GM21390 (cell line): ENCODE results near the gene GEN1.
A peak's percentile ranks its signal among the peaks of the same experiment; 100 is the strongest.
"Not testable (repeated sequence)": the region's sequence is repeated elsewhere in the genome, so short reads cannot be mapped to it uniquely, and the experiment has no call there.

Source experiments
- ATAC-seq: cut with Tn5 transposase; IDR thresholded peaks from one replicate; pipeline ENCODE4 v1.9.1; 2021; ENCODE audit not compliant: unreplicated experiment

Gene GEN1

GRCh38 chr2:17821535-17822444, 67.9 kb downstream of the GEN1 start:
- peak; percentile 59 for ATAC-seq

- peak; percentile 65 for ATAC-seq
Measured at GRCh38 chr2:17822445-17823117, 68.6 kb downstream of the GEN1 start.

- not testable (repeated sequence) for ATAC-seq
Measured at GRCh38 chr2:17823646-17824045, 69.7 kb downstream of the GEN1 start.

- no peak for ATAC-seq
Measured at GRCh38 chr2:17827316-17827715, 73.4 kb downstream of the GEN1 start.

GRCh38 chr2:17827785-17828184, 73.8 kb downstream of the GEN1 start:
- ATAC-seq, result no peak

- ATAC-seq, result peak; percentile 96
Measured at GRCh38 chr2:17830053-17831034, 76.4 kb downstream of the GEN1 start.

GRCh38 chr2:17835516-17835915, 81.6 kb downstream of the GEN1 start:
- ATAC-seq, result no peak
